HepG2 (cell line): Measurements from ENCODE around the gene GABRR3. TPM values are rescaled to one million over a fixed set of nuclear protein-coding genes. Genes with fewer than 3 reads are reported as not detected.

Source experiments
- ATAC-seq: fragments of 200-7000 bp; cut with Tn5 transposase; 3 replicates; pipeline ENCODE4 v1.9.1; 2020; ENCODE audit warnings: mild to moderate bottlenecking, moderate library complexity
- BruUV-seq: library from RNA; stranded (reverse); fragments of 400-500 nt; replicated peaks from 2 replicates; lab custom pipeline; 2021; lab: Mats Ljungman, UMichigan
- CTCF ChIA-PET: fragments of 300-600 bp; formaldehyde crosslinking; extraction: SDS; loops from one replicate; lab custom pipeline; 2021; ENCODE audit warnings: low total read pairs, inconsistent platforms, low intra/inter-chr PET ratio; lab: Yijun Ruan, JAX
- POLR2A ChIA-PET: fragments of 350-600 bp; sonication (Branson Sonifier 250); formaldehyde crosslinking; loops from one replicate; lab custom pipeline; 2020; ENCODE audit warnings: antibody characterized with exemption, inconsistent platforms; lab: Yijun Ruan, JAX
- DNase-seq: peaks from one replicate; pipeline ENCODE4 v3.0.0-alpha.2; 2015; ENCODE audit warnings: low spot score
- FAIRE-seq: peaks from 3 replicates; lab custom pipeline; 2011; peaks lifted over from hg19 to GRCh38; lab: Jason Lieb, UNC
- H2AFZ ChIP-seq: one replicate; pipeline ENCODE4 v1.6.1; 2011; ENCODE audit warnings: low read length, inconsistent platforms
- H3K27ac ChIP-seq: fragments of 300-600 bp; 3 replicates; pipeline ENCODE4 v1.8.0; 2011; ENCODE audit warnings: mixed run types, mild to moderate bottlenecking, mixed read lengths, low read length, inconsistent platforms; ENCODE audit not compliant: insufficient read depth; ENCODE audit errors: extremely low read length
- H3K27me3 ChIP-seq, 2 experiments: fragments of 200-600 bp in 1 of 2; 2 replicates in 1 of 2; 3 replicates in 1 of 2; pipeline versions ENCODE4 v1.6.0 to v1.8.0; 2011; ENCODE audit warnings: low read length in 2 of 2, mild to moderate bottlenecking in 2 of 2, moderate library complexity in 2 of 2, inconsistent platforms in 1 of 2; ENCODE audit not compliant: insufficient read depth in 2 of 2, control insufficient read depth in 1 of 2
- H3K36me3 ChIP-seq, 2 experiments: fragments of 200-600 bp in 1 of 2; replicated peaks in 1 of 2; 2 replicates in 1 of 2; 3 replicates in 1 of 2; pipeline versions ENCODE4 v1.5.1 to v1.8.0; 2011; ENCODE audit warnings: low read length in 2 of 2, inconsistent platforms in 1 of 2; ENCODE audit not compliant: insufficient read depth in 2 of 2, control insufficient read depth in 1 of 2
- H3K4me1 ChIP-seq: 2 replicates; pipeline ENCODE4 v1.5.1; 2012; ENCODE audit warnings: low read length, inconsistent platforms; ENCODE audit not compliant: insufficient read depth
- H3K4me2 ChIP-seq: 2 replicates; pipeline ENCODE4 v1.6.0; 2011; ENCODE audit warnings: low read depth, low read length, inconsistent platforms
- H3K4me3 ChIP-seq, 3 experiments: fragments of 200-600 bp in 1 of 3; sonication (generic), shearing (Covaris generic) in 1 of 3; replicated peaks in 1 of 3; 2 replicates each; pipeline ENCODE4 v1.5.1; 2011 to 2016; ENCODE audit warnings: low read length in 3 of 3, inconsistent platforms in 2 of 3, low read depth in 2 of 3, mild to moderate bottlenecking in 2 of 3, control low read depth in 1 of 3, mixed read lengths in 1 of 3; ENCODE audit not compliant: insufficient read depth in 1 of 3
- H3K79me2 ChIP-seq: one replicate; pipeline ENCODE4 v1.6.1; 2011; ENCODE audit warnings: low read length, inconsistent platforms; ENCODE audit not compliant: insufficient read depth
- H3K9ac ChIP-seq: 2 replicates; pipeline ENCODE4 v1.6.0; 2011; ENCODE audit warnings: mild to moderate bottlenecking, low read depth, low read length, inconsistent platforms; ENCODE audit not compliant: insufficient read depth
- H3K9me3 ChIP-seq: 2 replicates; pipeline ENCODE4 v1.5.1; 2012; ENCODE audit warnings: mild to moderate bottlenecking, low read length
- H4K20me1 ChIP-seq: 2 replicates; pipeline ENCODE4 v1.6.0; 2011; ENCODE audit warnings: inconsistent platforms, mild to moderate bottlenecking, low read length, moderate library complexity; ENCODE audit not compliant: insufficient read depth
- CEBPG ChIP-seq: IDR thresholded peaks from 2 replicates; pipeline ENCODE4 v1.6.1; 2016
- CENPBD1 ChIP-seq: sonication (generic); formaldehyde crosslinking; IDR thresholded peaks from 2 replicates; pipeline ENCODE4 v1.8.0; 2022; ENCODE audit warnings: missing genetic modification reagents, low read depth, mild to moderate bottlenecking, borderline replicate concordance
- MTF1 ChIP-seq: sonication (generic); formaldehyde crosslinking; IDR thresholded peaks from 2 replicates; pipeline ENCODE4 v1.5.0; 2020; ENCODE audit warnings: missing genetic modification reagents
- NAIF1 ChIP-seq: sonication (generic); formaldehyde crosslinking; IDR thresholded peaks from 2 replicates; pipeline ENCODE4 v1.5.0; 2020; ENCODE audit warnings: mild to moderate bottlenecking, missing genetic modification reagents, borderline replicate concordance
- NCOA2 ChIP-seq: sonication (generic); formaldehyde crosslinking; IDR thresholded peaks from 2 replicates; pipeline ENCODE4 v1.8.0; 2022; ENCODE audit warnings: inconsistent platforms
- NONO ChIP-seq, 2 experiments: fragments of 450-650 bp in 1 of 2; sonication (generic) in 1 of 2; formaldehyde crosslinking in 1 of 2; IDR thresholded peaks in 1 of 2; conservative IDR thresholded peaks in 1 of 2; 2 replicates each; pipeline versions ENCODE4 v1.6.1 to v1.8.0; 2017 to 2022; ENCODE audit warnings: mild to moderate bottlenecking in 1 of 2, missing genetic modification reagents in 1 of 2, moderate library complexity in 1 of 2
- POLR2G ChIP-seq: fragments of 200-400 bp; formaldehyde crosslinking; IDR thresholded peaks from 2 replicates; pipeline ENCODE4 v1.6.1; 2018; ENCODE audit warnings: mild to moderate bottlenecking, low read depth, low read length, moderate library complexity
- SALL2 ChIP-seq: sonication (generic); formaldehyde crosslinking; IDR thresholded peaks from 2 replicates; pipeline ENCODE4 v1.8.1; 2023; ENCODE audit warnings: mild to moderate bottlenecking, missing genetic modification reagents, inconsistent platforms
- SIX1 ChIP-seq: sonication (generic); formaldehyde crosslinking; IDR thresholded peaks from 2 replicates; pipeline ENCODE4 v1.4.0; 2020; ENCODE audit warnings: missing genetic modification reagents, borderline replicate concordance
- SOX13 ChIP-seq, 3 experiments: fragments of 450-650 bp in 1 of 3; sonication (generic) in 1 of 3; formaldehyde crosslinking in 1 of 3; IDR thresholded peaks in 2 of 3; conservative IDR thresholded peaks in 1 of 3; 2 replicates each; pipeline versions ENCODE4 v1.5.0 to v1.6.1; 2016 to 2020; ENCODE audit warnings: antibody characterized with exemption in 1 of 3, mild to moderate bottlenecking in 1 of 3, missing compliant biosample characterization in 1 of 3, missing genetic modification reagents in 1 of 3, moderate library complexity in 1 of 3
- SPEN ChIP-seq: sonication (generic); formaldehyde crosslinking; IDR thresholded peaks from 2 replicates; pipeline ENCODE4 v1.5.1; 2020; ENCODE audit warnings: low read depth, mild to moderate bottlenecking, missing genetic modification reagents
- THAP11 ChIP-seq: IDR thresholded peaks from 2 replicates; pipeline ENCODE4 v1.6.1; 2016; ENCODE audit warnings: missing biosample characterization, missing genetic modification reagents
- TIGD3 ChIP-seq: sonication (generic); formaldehyde crosslinking; IDR thresholded peaks from 2 replicates; pipeline ENCODE4 v1.5.1; 2020; ENCODE audit warnings: mild to moderate bottlenecking, missing genetic modification reagents, borderline replicate concordance
- ZBTB39 ChIP-seq: sonication (generic); formaldehyde crosslinking; IDR thresholded peaks from 2 replicates; pipeline ENCODE4 v1.5.0; 2020; ENCODE audit warnings: missing genetic modification reagents
- ZBTB7A ChIP-seq: sonication (generic); formaldehyde crosslinking; IDR thresholded peaks from 2 replicates; pipeline ENCODE4 v1.8.0; 2022; ENCODE audit warnings: mild to moderate bottlenecking, missing genetic modification reagents
- ZNF496 ChIP-seq: sonication (generic); formaldehyde crosslinking; IDR thresholded peaks from 2 replicates; pipeline ENCODE4 v1.8.1; 2023; ENCODE audit warnings: mild to moderate bottlenecking, moderate library complexity, missing genetic modification reagents; ENCODE audit not compliant: insufficient replicate concordance
- ZNF788 ChIP-seq: sonication (generic); formaldehyde crosslinking; IDR thresholded peaks from 2 replicates; pipeline ENCODE4 v1.5.0; 2020; ENCODE audit warnings: mild to moderate bottlenecking, missing genetic modification reagents, borderline replicate concordance
- ZSCAN21 ChIP-seq: sonication (generic); formaldehyde crosslinking; IDR thresholded peaks from 2 replicates; pipeline ENCODE4 v1.8.0; 2022; ENCODE audit warnings: mild to moderate bottlenecking, missing genetic modification reagents, moderate library complexity, borderline replicate concordance
- WGBS: methylation state at CpG from one replicate; pipeline ENCODE4 v1.1.6; 2017; ENCODE audit warnings: low lambda C conversion rate; 5-methylcytosine and 5-hydroxymethylcytosine counted together
- in situ Hi-C: cut with HindIII; loops from 2 replicates; pipeline ENCODE4 v1.10.0; 2017; ENCODE audit warnings: low pct_unique_long_range_greater_than_20kb; ENCODE audit not compliant: extremely low pct_ligation_motif_present
- intact Hi-C: fragments of 100-400 bp; cut with micrococcal nuclease; formaldehyde crosslinking; loops from one replicate; pipeline ENCODE4 v1.10.0; 2022; ENCODE audit not compliant: unreplicated experiment
- polyA plus RNA-seq, 8 experiments: library from polyadenylated mRNA; depleted of rRNA in 3 of 8; stranded (reverse) in 7 of 8; unstranded in 1 of 8; fragments of >200 nt; fragmentation: Illumina TruSeq in 4 of 8; extraction: Trizol in 4 of 8; gene quantifications; 2 replicates each; pipeline versions ENCODE4 v1.2.1 to v1.2.3, GENCODE V29; 2011 to 2016; ENCODE audit warnings: low read depth in 4 of 8, missing spikeins in 1 of 8, mixed read lengths in 1 of 8; ENCODE audit not compliant: insufficient read depth in 1 of 8
- total RNA-seq, 5 experiments: library from RNA; depleted of rRNA; stranded (reverse); fragments of >200 nt; fragmentation: Illumina TruSeq; extraction: Trizol; gene quantifications; 2 replicates each; pipeline ENCODE4 v1.2.3, GENCODE V29; 2016; ENCODE audit warnings: low read depth in 1 of 5

GABRR3 gene
- total and polyA plus RNA-seq, 2 of the 13 experiments (the other 11 are each of a cell fraction or from before 2014, with no cell fraction given), result 0.42 to 0.83 TPM

- intact Hi-C loops, result loop anchor here (1.0 to 5.0 kb wide), 4 partner anchors 16 to 188 kb away; partner anchors contain the start of genes CRYBG3 and RIOX2
- Histone ChIP-seq H3K79me2 (no peaks in the 10 kb centered on the region), H2AFZ (peak overlapping the region; percentile 35), H3K4me2 (peak overlapping the region; percentile 65), H3K27ac (peak overlapping the region; percentile 92), H3K9me3 (no peaks in the 10 kb centered on the region), H3K4me1 (peaks cover 69% of the 10 kb centered on the region), H4K20me1 (no peaks in the 10 kb centered on the region), H3K4me3 (peak overlapping the region in 2 of 3 experiments; percentile 6 to 33; a peak in 1 of 6 replicates), H3K9ac (peak overlapping the region; percentile 66), H3K36me3 (no peaks in the 10 kb centered on the region), H3K27me3 (no peaks in the 10 kb centered on the region)
- CTCF ChIA-PET, result interaction anchor here (1.2 kb wide), 1 partner anchor 217 kb away, joined by 5 read pairs; no protein-coding TSS in a partner anchor
- WGBS, result 0% methylated on average over 6 of the region's 7 CpGs
- POLR2A ChIA-PET, result interaction anchor here (0.8 to 2.6 kb wide), 5 partner anchors 11 to 188 kb away, joined by 3 to 17 read pairs (median 3); partner anchors contain the start of gene CRYBG3
- in situ Hi-C loops, result loop anchor here (5.0 kb wide), 1 partner anchor 38 kb away; the partner anchor contains the start of gene RIOX2
- BruUV-seq, result no TSS peak
- ATAC-seq (peak; percentile 87), FAIRE-seq (peak; percentile 93), DNase-seq (peak; percentile 96)
- TF ChIP-seq SIX1 (peak; percentile 58), THAP11 (CRISPR knock-in tag) (peak; percentile 49), SPEN (peak; percentile 28; the same call in 1 of the 2 replicates), CENPBD1 (CRISPR knock-in tag) (no peak), CEBPG (CRISPR knock-in tag) (peak; percentile 44; the same call in 1 of the 2 replicates), ZBTB39 (CRISPR knock-in tag) (0 out of 2 replicates have a peak, but pooled peaks have one; percentile 42), ZSCAN21 (CRISPR knock-in tag) (0 out of 2 replicates have a peak, but pooled peaks have one; percentile 53), SALL2 (CRISPR knock-in tag) (0 out of 2 replicates have a peak, but pooled peaks have one; percentile 47), NAIF1 (CRISPR knock-in tag) (peak; percentile 52; the same call in 1 of the 2 replicates), NONO (IDR thresholded peaks at IDR 0.05) (no peak), NONO (CRISPR knock-in tag; conservative IDR thresholded peaks at IDR 0.05) (peak; percentile 56; the same call in 1 of the 2 replicates), ZBTB7A (CRISPR knock-in tag) (peak; percentile 97), SOX13 (IDR thresholded peaks at IDR 0.05) (no peak; the same call in 1 of the 2 replicates), SOX13 (CRISPR knock-in tag; conservative IDR thresholded peaks at IDR 0.05 in 1 of 2, IDR thresholded peaks at IDR 0.05 in 1 of 2) (peak in 1 of 2 experiments; percentile 95; a peak in 2 of 4 replicates), ZNF496 (CRISPR knock-in tag) (no peak), NCOA2 (CRISPR knock-in tag) (peak; percentile 89), TIGD3 (CRISPR knock-in tag) (no peak), MTF1 (CRISPR knock-in tag) (no peak), POLR2G (peak; percentile 42; the same call in 1 of the 2 replicates), ZNF788 (CRISPR knock-in tag) (peak; percentile 64; the same call in 1 of the 2 replicates)
Measured at GRCh38 chr3:98010194-98010882, 24.8 kb downstream of the GABRR3 start.
